ENCODE measurements around the gene SYNPO.

DNA sequence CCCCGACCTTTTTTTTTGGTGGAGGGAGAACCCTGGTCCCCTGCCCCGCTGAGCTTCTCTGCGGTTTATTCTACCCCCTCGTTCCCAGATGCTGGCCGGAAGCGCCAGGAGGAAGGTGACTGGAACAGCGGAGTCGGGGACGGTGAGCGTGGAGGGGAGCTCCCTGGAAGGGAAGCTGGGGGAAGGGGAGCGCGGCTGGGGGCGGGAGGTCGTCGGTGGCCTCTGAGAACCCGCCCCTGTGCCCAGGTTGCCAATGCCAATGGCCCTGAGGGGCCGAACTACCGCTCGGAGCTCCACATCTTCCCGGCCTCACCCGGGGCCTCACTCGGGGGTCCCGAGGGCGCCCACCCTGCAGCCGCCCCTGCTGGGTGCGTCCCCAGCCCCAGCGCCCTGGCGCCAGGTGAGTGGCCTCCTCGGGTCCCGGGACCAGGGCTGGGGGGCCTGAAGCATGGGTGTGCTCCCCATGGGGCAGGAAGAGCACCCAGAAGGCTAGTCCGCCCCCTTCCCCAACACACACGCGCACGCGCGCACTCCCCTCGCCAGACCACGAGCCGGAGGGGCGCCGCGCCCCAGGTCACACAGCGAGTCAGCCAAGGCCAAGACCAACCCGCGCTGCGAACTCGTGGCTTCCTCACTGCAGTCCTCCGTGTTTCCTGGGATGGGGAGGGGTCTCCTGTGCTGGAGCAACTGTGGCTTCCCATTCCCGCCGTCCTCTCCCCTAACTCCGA lies 31.2 kb downstream of the SYNPO start:
- TF ChIP-seq, protein P1, sequence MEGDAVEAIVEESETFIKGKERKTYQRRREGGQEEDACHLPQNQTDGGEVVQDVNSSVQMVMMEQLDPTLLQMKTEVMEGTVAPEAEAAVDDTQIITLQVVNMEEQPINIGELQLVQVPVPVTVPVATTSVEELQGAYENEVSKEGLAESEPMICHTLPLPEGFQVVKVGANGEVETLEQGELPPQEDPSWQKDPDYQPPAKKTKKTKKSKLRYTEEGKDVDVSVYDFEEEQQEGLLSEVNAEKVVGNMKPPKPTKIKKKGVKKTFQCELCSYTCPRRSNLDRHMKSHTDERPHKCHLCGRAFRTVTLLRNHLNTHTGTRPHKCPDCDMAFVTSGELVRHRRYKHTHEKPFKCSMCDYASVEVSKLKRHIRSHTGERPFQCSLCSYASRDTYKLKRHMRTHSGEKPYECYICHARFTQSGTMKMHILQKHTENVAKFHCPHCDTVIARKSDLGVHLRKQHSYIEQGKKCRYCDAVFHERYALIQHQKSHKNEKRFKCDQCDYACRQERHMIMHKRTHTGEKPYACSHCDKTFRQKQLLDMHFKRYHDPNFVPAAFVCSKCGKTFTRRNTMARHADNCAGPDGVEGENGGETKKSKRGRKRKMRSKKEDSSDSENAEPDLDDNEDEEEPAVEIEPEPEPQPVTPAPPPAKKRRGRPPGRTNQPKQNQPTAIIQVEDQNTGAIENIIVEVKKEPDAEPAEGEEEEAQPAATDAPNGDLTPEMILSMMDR (IDR thresholded peaks at IDR 0.05; ENCODE audit: poor library complexity): no peak
- no peak for TF ChIP-seq EZH2phosphoT487 (IDR thresholded peaks at IDR 0.05; ENCODE audit: low read depth, severe bottlenecking, unreplicated experiment)
- peak; percentile 49 for TF ChIP-seq EZH2 (IDR thresholded peaks at IDR 0.05; ENCODE audit: borderline replicate concordance)

All from hepatocyte (in vitro differentiated cells).